Endothelial cell (in vitro differentiated cells): Measurements from ENCODE around the gene AS3MT. TPM values are rescaled to one million over a fixed set of nuclear protein-coding genes. Genes with fewer than 3 reads are reported as not detected.

Source experiments
- DNase-seq: peaks from one replicate; pipeline ENCODE4 v3.0.0; 2021; ENCODE audit warnings: low spot score
- H3K27ac Mint-ChIP-seq: one replicate; pipeline ENCODE4 v1.8.0; 2021; ENCODE audit warnings: mixed read lengths, inconsistent platforms; ENCODE audit not compliant: unreplicated experiment
- H3K27me3 Mint-ChIP-seq: one replicate; pipeline ENCODE4 v1.8.0; 2021; ENCODE audit warnings: mild to moderate bottlenecking, moderate library complexity, mixed read lengths, inconsistent platforms; ENCODE audit not compliant: unreplicated experiment
- H3K36me3 Mint-ChIP-seq: one replicate; pipeline ENCODE4 v1.8.0; 2021; ENCODE audit warnings: mild to moderate bottlenecking, low read depth, mixed read lengths, inconsistent platforms; ENCODE audit not compliant: unreplicated experiment
- H3K4me1 Mint-ChIP-seq: one replicate; pipeline ENCODE4 v1.8.0; 2021; ENCODE audit warnings: mild to moderate bottlenecking, mixed read lengths, inconsistent platforms; ENCODE audit not compliant: unreplicated experiment
- H3K4me3 Mint-ChIP-seq: one replicate; pipeline ENCODE4 v1.8.0; 2021; ENCODE audit warnings: mild to moderate bottlenecking, mixed read lengths, inconsistent platforms; ENCODE audit not compliant: unreplicated experiment
- H3K9me3 Mint-ChIP-seq: one replicate; pipeline ENCODE4 v1.8.0; 2021; ENCODE audit warnings: mixed read lengths, inconsistent platforms; ENCODE audit not compliant: unreplicated experiment
- CTCF ChIP-seq: fragments of 200-600 bp; sonication (generic); IDR thresholded peaks from one replicate; pipeline ENCODE4 v1.5.0; 2021; ENCODE audit warnings: antibody characterized with exemption; ENCODE audit not compliant: unreplicated experiment
- total RNA-seq: library from RNA; stranded (reverse); fragmentation: NEBNext Ultra II Directional; extraction: Animal tissue kit (Norgen Biotek cat#: 25700); gene quantifications from one replicate; pipeline ENCODE4 v1.2.1, GENCODE V29; 2021; ENCODE audit not compliant: unreplicated experiment

AS3MT gene
- total RNA-seq, 1 donor from 2014 or later, result 1.4 TPM

DNA sequence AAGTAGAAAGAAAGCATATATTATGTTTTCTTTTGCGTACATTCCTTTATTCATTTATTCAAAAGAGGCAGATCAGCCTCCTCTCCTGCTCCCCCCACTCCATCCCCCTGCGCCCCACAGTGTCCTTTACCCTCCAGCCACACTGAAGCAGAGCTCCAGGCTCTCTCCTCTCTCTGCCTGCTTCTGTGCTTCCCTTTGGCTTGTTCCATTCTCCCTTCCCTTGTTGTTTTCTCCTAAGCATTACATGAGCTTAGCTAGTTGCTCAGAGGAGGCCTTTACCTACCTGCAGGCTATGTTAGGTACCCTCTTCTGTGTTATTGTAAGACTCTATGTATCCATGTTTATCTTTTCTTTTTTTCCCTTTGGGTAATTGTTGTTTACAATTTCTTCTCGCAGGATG lies 76.2 kb downstream of the AS3MT start:
- no peak for DNase-seq
- Mint-ChIP-seq H3K27me3 (no peaks in the 10 kb centered on the region), H3K4me3 (no peak overlapping the region), H3K9me3 (no peaks in the 10 kb centered on the region), H3K36me3 (no peaks in the 10 kb centered on the region), H3K4me1 (peaks cover 6% of the 10 kb centered on the region), H3K27ac (no peak overlapping the region)
- TF ChIP-seq CTCF, result no peak

- Mint-ChIP-seq H3K9me3 (no peaks in the 10 kb centered on the region), H3K27ac (no peak overlapping the region), H3K4me1 (peaks cover 6% of the 10 kb centered on the region), H3K27me3 (no peaks in the 10 kb centered on the region), H3K4me3 (no peak overlapping the region), H3K36me3 (no peaks in the 10 kb centered on the region)
- no peak for TF ChIP-seq CTCF
- DNase-seq, result no peak
These were observed 76.7 kb downstream of the AS3MT start for GRCh38 chr10:102945962-102946361.

GRCh38 chr10:102946992-102947391 lies 77.7 kb downstream of the AS3MT start:
- Mint-ChIP-seq H3K4me1 (peaks cover 6% of the 10 kb centered on the region), H3K27ac (no peak overlapping the region), H3K9me3 (no peaks in the 10 kb centered on the region), H3K36me3 (no peaks in the 10 kb centered on the region), H3K27me3 (no peaks in the 10 kb centered on the region), H3K4me3 (no peak overlapping the region)
- no peak for TF ChIP-seq CTCF
- DNase-seq, result no peak

DNA sequence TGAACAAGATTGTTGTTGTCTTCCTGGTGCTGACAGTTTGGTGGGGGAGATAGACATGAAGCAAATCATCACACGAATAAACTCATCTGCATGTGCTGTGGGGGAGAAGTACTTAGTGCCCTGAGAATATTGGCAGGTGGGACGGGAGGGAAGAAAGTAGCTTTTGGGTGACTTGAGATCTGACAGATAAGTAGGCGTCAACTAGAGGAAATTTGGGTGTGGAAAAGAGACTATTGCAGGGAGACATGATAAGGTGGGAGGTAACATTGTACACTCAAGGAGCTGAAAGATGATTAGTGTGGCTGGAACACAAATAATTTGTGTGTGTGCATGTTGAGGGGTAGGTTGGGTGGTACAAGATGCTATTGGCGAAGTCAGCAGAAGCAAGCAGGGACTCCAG lies 78.9 kb downstream of the AS3MT start:
- Mint-ChIP-seq H3K36me3 (no peaks in the 10 kb centered on the region), H3K27ac (no peak overlapping the region), H3K4me3 (no peak overlapping the region), H3K27me3 (no peaks in the 10 kb centered on the region), H3K9me3 (no peaks in the 10 kb centered on the region), H3K4me1 (peaks cover 6% of the 10 kb centered on the region)
- no peak for DNase-seq
- TF ChIP-seq CTCF, result no peak

GRCh38 chr10:102948786-102949185 lies 79.5 kb downstream of the AS3MT start:
- H3K9me3 Mint-ChIP-seq, result no peaks in the 10 kb centered on the region

More at GRCh38 chr10:102948786-102949185, 79.5 kb downstream of the AS3MT start:
- Mint-ChIP-seq H3K4me1 (peaks cover 6% of the 10 kb centered on the region), H3K27ac (no peak overlapping the region), H3K4me3 (no peak overlapping the region), H3K36me3 (no peaks in the 10 kb centered on the region), H3K27me3 (no peaks in the 10 kb centered on the region)
- DNase-seq, result no peak
- no peak for TF ChIP-seq CTCF
